Neural cell (in vitro differentiated cells): ENCODE results near the gene IMMP2L. TPM values are rescaled to one million over a fixed set of nuclear protein-coding genes. Genes with fewer than 3 reads are reported as not detected.

Experiments
- H2AFZ ChIP-seq: fragments of 200-600, 300-800 bp; sonication (generic), shearing (Covaris generic); 2 replicates; pipeline ENCODE4 v1.6.0; 2014; ENCODE audit warnings: low read depth, mild to moderate bottlenecking, antibody characterized with exemption, low read length, moderate library complexity
- H3F3A ChIP-seq: fragments of 200-600 bp; shearing (Covaris generic); 2 replicates; pipeline ENCODE4 v1.6.1; 2016; ENCODE audit warnings: mild to moderate bottlenecking, moderate library complexity, mixed read lengths, antibody characterized with exemption, low read length; ENCODE audit not compliant: insufficient read depth, poor library complexity, severe bottlenecking
- H3K27ac ChIP-seq: fragments of 200-600, 300-800 bp; sonication (generic), shearing (Covaris generic); 2 replicates; pipeline ENCODE4 v1.5.1; 2014; ENCODE audit warnings: mild to moderate bottlenecking, low read length, moderate library complexity
- H3K27me3 ChIP-seq: fragments of 300-800, 200-600 bp; sonication (generic), shearing (Covaris generic); 2 replicates; pipeline ENCODE4 v1.6.0; 2014; ENCODE audit warnings: mild to moderate bottlenecking, low read depth, low read length, moderate library complexity; ENCODE audit not compliant: insufficient read depth
- H3K36me3 ChIP-seq: fragments of 300-800, 200-600 bp; sonication (generic), shearing (Covaris generic); 2 replicates; pipeline ENCODE4 v1.5.1; 2014; ENCODE audit warnings: mild to moderate bottlenecking, antibody characterized with exemption, low read length, moderate library complexity; ENCODE audit not compliant: insufficient read depth
- H3K4me2 ChIP-seq: fragments of 300-800, 200-600 bp; sonication (generic), shearing (Covaris generic); 2 replicates; pipeline ENCODE4 v1.6.0; 2014; ENCODE audit warnings: mild to moderate bottlenecking, low read length
- H3K4me3 ChIP-seq: fragments of 300-800, 200-600 bp; sonication (generic), shearing (Covaris generic); 2 replicates; pipeline ENCODE4 v1.5.1; 2014; ENCODE audit warnings: mild to moderate bottlenecking, low read length, moderate library complexity
- H3K79me2 ChIP-seq: fragments of 200-600 bp; shearing (Covaris generic); replicated peaks from 2 replicates; pipeline ENCODE4 v1.6.0; 2014; ENCODE audit warnings: mild to moderate bottlenecking, low read length, moderate library complexity; ENCODE audit not compliant: insufficient read depth
- H3K9ac ChIP-seq: fragments of 300-800, 200-600 bp; sonication (generic), shearing (Covaris generic); 2 replicates; pipeline ENCODE4 v1.6.1; 2016; ENCODE audit warnings: mild to moderate bottlenecking, low read length, mixed read lengths
- H3K9me2 ChIP-seq: fragments of 200-600 bp; shearing (Covaris generic); 2 replicates; pipeline ENCODE4 v1.6.1; 2016; ENCODE audit warnings: mild to moderate bottlenecking, low read length, mixed read lengths; ENCODE audit not compliant: insufficient read depth
- H3K9me3 ChIP-seq: fragments of 200-600, 300-800 bp; sonication (generic), shearing (Covaris generic); 2 replicates; pipeline ENCODE4 v1.6.1; 2016; ENCODE audit warnings: mild to moderate bottlenecking, mixed run types, low read length, moderate library complexity, mixed read lengths
- H4K20me1 ChIP-seq: fragments of 200-600 bp; shearing (Covaris generic); 2 replicates; pipeline ENCODE4 v1.6.1; 2016; ENCODE audit warnings: mild to moderate bottlenecking, mixed run types; ENCODE audit not compliant: insufficient read depth
- EP300 ChIP-seq: fragments of 450-650 bp; conservative IDR thresholded peaks from 2 replicates; pipeline ENCODE4 v1.6.1; 2014; ENCODE audit warnings: antibody characterized with exemption, mild to moderate bottlenecking, moderate library complexity; ENCODE audit not compliant: poor library complexity, severe bottlenecking
- EZH2 ChIP-seq: fragments of 200-600, 300-800 bp; shearing (Covaris generic), sonication (generic); IDR thresholded peaks from 2 replicates; pipeline ENCODE4 v1.6.1; 2014; ENCODE audit warnings: antibody characterized with exemption, low read length, borderline replicate concordance, mild to moderate bottlenecking; ENCODE audit not compliant: insufficient read depth, poor library complexity, severe bottlenecking
- MXI1 ChIP-seq: fragments of 450-650 bp; conservative IDR thresholded peaks from 2 replicates; pipeline ENCODE4 v1.6.1; 2014; ENCODE audit warnings: antibody characterized with exemption, mild to moderate bottlenecking; ENCODE audit not compliant: poor library complexity, severe bottlenecking
- POLR2AphosphoS5 ChIP-seq: IDR thresholded peaks from 2 replicates; pipeline ENCODE4 v1.6.1; 2012
- RAD21 ChIP-seq: fragments of 450-650 bp; conservative IDR thresholded peaks from 2 replicates; pipeline ENCODE4 v1.6.1; 2014; ENCODE audit warnings: antibody characterized with exemption, mild to moderate bottlenecking, moderate library complexity
- SMC3 ChIP-seq: fragments of 450-650 bp; conservative IDR thresholded peaks from 2 replicates; pipeline ENCODE4 v1.6.1; 2014; ENCODE audit warnings: antibody characterized with exemption, mild to moderate bottlenecking, moderate library complexity; ENCODE audit not compliant: poor library complexity
- TAF1 ChIP-seq: IDR thresholded peaks from 2 replicates; pipeline ENCODE4 v1.6.1; 2012; ENCODE audit warnings: low read depth
- polyA plus RNA-seq: library from polyadenylated mRNA; depleted of rRNA; stranded (reverse); fragments of >200 nt; gene quantifications from 2 replicates; pipeline ENCODE4 v1.2.3, GENCODE V29; 2014
- TF ChIP-seq, protein P1 (sequence below): fragments of 450-650 bp; IDR thresholded peaks from 2 replicates; pipeline ENCODE4 v1.5.1; 2014; ENCODE audit warnings: antibody characterized with exemption, mild to moderate bottlenecking, moderate library complexity; ENCODE audit not compliant: poor library complexity, severe bottlenecking
- TF ChIP-seq, protein P2 (sequence below): IDR thresholded peaks from 2 replicates; pipeline ENCODE4 v1.6.1; 2012; ENCODE audit warnings: borderline replicate concordance

Gene IMMP2L
- polyA plus RNA-seq, 1 donor from 2014 or later = 9.7 TPM

DNA sequence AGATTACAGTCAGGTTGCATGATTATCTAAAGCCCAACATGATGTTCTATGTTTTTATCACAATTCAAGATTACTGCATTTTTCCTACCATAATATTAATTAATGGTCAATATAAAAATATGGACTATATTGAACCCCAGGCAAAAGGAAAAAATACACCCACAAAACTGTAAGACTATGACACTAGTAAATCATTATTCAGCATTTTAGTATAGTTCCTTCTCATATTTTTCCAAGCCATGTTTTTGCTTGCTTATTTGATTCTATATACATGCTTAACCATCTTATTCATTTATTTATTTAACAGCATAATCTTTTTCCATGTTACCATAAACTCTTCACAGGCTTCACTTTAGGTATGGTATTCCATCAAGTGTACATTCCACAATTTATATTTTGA is 101.6 kb downstream of the IMMP2L start:
- Histone ChIP-seq H2AFZ (no peak overlapping the region), H3K9me2 (no peaks in the 10 kb centered on the region)
- TF ChIP-seq EZH2 (no peak), MXI1 (no peak), RAD21 (no peak), TAF1 (no peak), EP300 (no peak), POLR2AphosphoS5 (no peak), SMC3 (no peak)
- TF ChIP-seq, protein P1, sequence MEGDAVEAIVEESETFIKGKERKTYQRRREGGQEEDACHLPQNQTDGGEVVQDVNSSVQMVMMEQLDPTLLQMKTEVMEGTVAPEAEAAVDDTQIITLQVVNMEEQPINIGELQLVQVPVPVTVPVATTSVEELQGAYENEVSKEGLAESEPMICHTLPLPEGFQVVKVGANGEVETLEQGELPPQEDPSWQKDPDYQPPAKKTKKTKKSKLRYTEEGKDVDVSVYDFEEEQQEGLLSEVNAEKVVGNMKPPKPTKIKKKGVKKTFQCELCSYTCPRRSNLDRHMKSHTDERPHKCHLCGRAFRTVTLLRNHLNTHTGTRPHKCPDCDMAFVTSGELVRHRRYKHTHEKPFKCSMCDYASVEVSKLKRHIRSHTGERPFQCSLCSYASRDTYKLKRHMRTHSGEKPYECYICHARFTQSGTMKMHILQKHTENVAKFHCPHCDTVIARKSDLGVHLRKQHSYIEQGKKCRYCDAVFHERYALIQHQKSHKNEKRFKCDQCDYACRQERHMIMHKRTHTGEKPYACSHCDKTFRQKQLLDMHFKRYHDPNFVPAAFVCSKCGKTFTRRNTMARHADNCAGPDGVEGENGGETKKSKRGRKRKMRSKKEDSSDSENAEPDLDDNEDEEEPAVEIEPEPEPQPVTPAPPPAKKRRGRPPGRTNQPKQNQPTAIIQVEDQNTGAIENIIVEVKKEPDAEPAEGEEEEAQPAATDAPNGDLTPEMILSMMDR = no peak
- TF ChIP-seq, protein P2, sequence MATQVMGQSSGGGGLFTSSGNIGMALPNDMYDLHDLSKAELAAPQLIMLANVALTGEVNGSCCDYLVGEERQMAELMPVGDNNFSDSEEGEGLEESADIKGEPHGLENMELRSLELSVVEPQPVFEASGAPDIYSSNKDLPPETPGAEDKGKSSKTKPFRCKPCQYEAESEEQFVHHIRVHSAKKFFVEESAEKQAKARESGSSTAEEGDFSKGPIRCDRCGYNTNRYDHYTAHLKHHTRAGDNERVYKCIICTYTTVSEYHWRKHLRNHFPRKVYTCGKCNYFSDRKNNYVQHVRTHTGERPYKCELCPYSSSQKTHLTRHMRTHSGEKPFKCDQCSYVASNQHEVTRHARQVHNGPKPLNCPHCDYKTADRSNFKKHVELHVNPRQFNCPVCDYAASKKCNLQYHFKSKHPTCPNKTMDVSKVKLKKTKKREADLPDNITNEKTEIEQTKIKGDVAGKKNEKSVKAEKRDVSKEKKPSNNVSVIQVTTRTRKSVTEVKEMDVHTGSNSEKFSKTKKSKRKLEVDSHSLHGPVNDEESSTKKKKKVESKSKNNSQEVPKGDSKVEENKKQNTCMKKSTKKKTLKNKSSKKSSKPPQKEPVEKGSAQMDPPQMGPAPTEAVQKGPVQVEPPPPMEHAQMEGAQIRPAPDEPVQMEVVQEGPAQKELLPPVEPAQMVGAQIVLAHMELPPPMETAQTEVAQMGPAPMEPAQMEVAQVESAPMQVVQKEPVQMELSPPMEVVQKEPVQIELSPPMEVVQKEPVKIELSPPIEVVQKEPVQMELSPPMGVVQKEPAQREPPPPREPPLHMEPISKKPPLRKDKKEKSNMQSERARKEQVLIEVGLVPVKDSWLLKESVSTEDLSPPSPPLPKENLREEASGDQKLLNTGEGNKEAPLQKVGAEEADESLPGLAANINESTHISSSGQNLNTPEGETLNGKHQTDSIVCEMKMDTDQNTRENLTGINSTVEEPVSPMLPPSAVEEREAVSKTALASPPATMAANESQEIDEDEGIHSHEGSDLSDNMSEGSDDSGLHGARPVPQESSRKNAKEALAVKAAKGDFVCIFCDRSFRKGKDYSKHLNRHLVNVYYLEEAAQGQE = no peak

DNA sequence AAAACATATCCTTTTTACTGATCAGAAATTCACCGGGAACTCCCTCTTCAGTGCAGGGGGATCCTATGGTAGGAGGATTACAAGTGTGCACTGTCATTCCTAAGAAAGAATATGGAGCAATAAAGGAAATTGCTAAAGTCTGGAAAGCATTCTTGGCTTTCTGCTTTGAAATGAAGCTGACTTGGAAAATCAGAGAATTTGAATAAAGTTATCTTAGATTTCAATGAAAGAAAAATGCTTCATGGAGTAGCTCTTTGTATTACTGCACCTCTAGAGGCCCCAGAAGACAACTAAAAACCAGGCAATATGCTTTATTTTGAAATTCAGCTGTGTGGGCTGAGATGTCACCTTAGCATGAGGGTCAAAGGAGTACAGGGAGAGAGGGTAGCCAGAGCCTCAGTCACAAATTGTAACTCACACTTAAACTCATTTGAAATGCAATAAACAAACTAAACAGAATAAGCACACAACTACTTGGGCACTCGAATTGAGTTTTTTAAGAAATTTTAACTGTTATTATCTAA is 102.5 kb downstream of the IMMP2L start:
- no peak overlapping the region for H3K27ac ChIP-seq
- no peak overlapping the region for H3K4me2 ChIP-seq
- no peak for TF ChIP-seq SMC3
- TF ChIP-seq EZH2 = no peak
- TF ChIP-seq, protein P2 = no peak
- TF ChIP-seq, protein P1 = no peak
- no peak for TF ChIP-seq RAD21
- TF ChIP-seq TAF1 = no peak
- no peak for TF ChIP-seq POLR2AphosphoS5
- no peak for TF ChIP-seq EP300
- no peak for TF ChIP-seq MXI1
- no peak overlapping the region for H3K4me3 ChIP-seq
- no peaks in the 10 kb centered on the region for H3K27me3 ChIP-seq
- H3K9ac ChIP-seq = no peak overlapping the region
- no peaks in the 10 kb centered on the region for H3K79me2 ChIP-seq
- H3K36me3 ChIP-seq = no peaks in the 10 kb centered on the region
- no peaks in the 10 kb centered on the region for H3F3A ChIP-seq
- no peaks in the 10 kb centered on the region for H3K9me2 ChIP-seq
- H3K9me3 ChIP-seq = no peaks in the 10 kb centered on the region
- H4K20me1 ChIP-seq = no peaks in the 10 kb centered on the region
- H2AFZ ChIP-seq = no peak overlapping the region

More for the DNA sequence above, 101.6 kb downstream of the IMMP2L start:
- Histone ChIP-seq H4K20me1 (no peaks in the 10 kb centered on the region), H3K9me3 (no peaks in the 10 kb centered on the region), H3K27me3 (no peaks in the 10 kb centered on the region), H3K4me3 (no peak overlapping the region), H3K27ac (no peak overlapping the region), H3F3A (no peaks in the 10 kb centered on the region), H3K4me2 (no peak overlapping the region), H3K79me2 (no peaks in the 10 kb centered on the region), H3K36me3 (no peaks in the 10 kb centered on the region), H3K9ac (no peak overlapping the region)
